ENCODE data around the gene ACVR1.

Gene ACVR1

GRCh38 chr2:157876066-157876785, at the start of gene ACVR1:
Gene ACVR1, minus strand, starts transcription at chr2:157876330. Its CDS starts 76,837 bp downstream, at chr2:157799493.
- Mint-ChIP-seq H3K27ac (peak within 1 kb of the TSS; percentile 88), H3K27me3 (no peaks in the 10 kb centered on the region), H3K36me3 (ENCODE audit: low read depth) (peaks cover 15% of the 10 kb centered on the region), H3K4me3 (peak within 1 kb of the TSS; percentile 89), H3K9me3 (no peaks in the 10 kb centered on the region), H3K4me1 (ENCODE audit: low read depth) (peaks cover 59% of the 10 kb centered on the region)
- peak; percentile 88 for DNase-seq

- no peak overlapping the region for H3K27ac Mint-ChIP-seq
- no peak for DNase-seq
- H3K4me1 Mint-ChIP-seq (ENCODE audit: low read depth) = peaks cover 10% of the 10 kb centered on the region
- no peaks in the 10 kb centered on the region for H3K27me3 Mint-ChIP-seq
- H3K4me3 Mint-ChIP-seq = no peak overlapping the region
- H3K9me3 Mint-ChIP-seq = no peaks in the 10 kb centered on the region
- no peaks in the 10 kb centered on the region for H3K36me3 Mint-ChIP-seq (ENCODE audit: low read depth)
These were observed 48.9 kb upstream of the ACVR1 start for GRCh38 chr2:157925071-157925470.

- H3K4me1 Mint-ChIP-seq (ENCODE audit: low read depth) = peaks cover 10% of the 10 kb centered on the region
- H3K36me3 Mint-ChIP-seq (ENCODE audit: low read depth) = no peaks in the 10 kb centered on the region
- H3K9me3 Mint-ChIP-seq = no peaks in the 10 kb centered on the region
- H3K27ac Mint-ChIP-seq = no peak overlapping the region
- no peak for DNase-seq
- no peak overlapping the region for H3K4me3 Mint-ChIP-seq
- H3K27me3 Mint-ChIP-seq = no peaks in the 10 kb centered on the region
These were observed 47.6 kb upstream of the ACVR1 start for GRCh38 chr2:157923598-157924217.

GRCh38 chr2:157922815-157923214, 46.7 kb upstream of the ACVR1 start:
- Mint-ChIP-seq H3K4me1 (ENCODE audit: low read depth) (peaks cover 10% of the 10 kb centered on the region), H3K9me3 (no peaks in the 10 kb centered on the region), H3K36me3 (ENCODE audit: low read depth) (no peaks in the 10 kb centered on the region), H3K4me3 (no peak overlapping the region), H3K27ac (peak overlapping the region; percentile 46), H3K27me3 (no peaks in the 10 kb centered on the region)
- no peak for DNase-seq

GRCh38 chr2:157922336-157922735, 46.2 kb upstream of the ACVR1 start:
- Mint-ChIP-seq H3K9me3 (no peaks in the 10 kb centered on the region), H3K27ac (no peak overlapping the region), H3K27me3 (no peaks in the 10 kb centered on the region), H3K4me1 (ENCODE audit: low read depth) (peaks cover 10% of the 10 kb centered on the region), H3K4me3 (no peak overlapping the region), H3K36me3 (ENCODE audit: low read depth) (no peaks in the 10 kb centered on the region)
- no peak for DNase-seq

- no peak for DNase-seq
- Mint-ChIP-seq H3K9me3 (no peaks in the 10 kb centered on the region), H3K27ac (no peak overlapping the region), H3K36me3 (ENCODE audit: low read depth) (no peaks in the 10 kb centered on the region), H3K4me1 (ENCODE audit: low read depth) (peaks cover 9% of the 10 kb centered on the region), H3K27me3 (no peaks in the 10 kb centered on the region), H3K4me3 (no peak overlapping the region)
These were observed 44.6 kb upstream of the ACVR1 start for GRCh38 chr2:157920736-157921135.

GRCh38 chr2:157919181-157919580, 43.1 kb upstream of the ACVR1 start:
- H3K36me3 Mint-ChIP-seq (ENCODE audit: low read depth) = no peaks in the 10 kb centered on the region
- no peak overlapping the region for H3K27ac Mint-ChIP-seq
- H3K9me3 Mint-ChIP-seq = no peaks in the 10 kb centered on the region
- DNase-seq = no peak
- H3K4me3 Mint-ChIP-seq = no peak overlapping the region
- no peaks in the 10 kb centered on the region for H3K27me3 Mint-ChIP-seq
- peaks cover 9% of the 10 kb centered on the region for H3K4me1 Mint-ChIP-seq (ENCODE audit: low read depth)

GRCh38 chr2:157918319-157918718, 42.2 kb upstream of the ACVR1 start:
- Mint-ChIP-seq H3K9me3 (no peaks in the 10 kb centered on the region), H3K4me3 (no peak overlapping the region), H3K4me1 (ENCODE audit: low read depth) (peaks cover 9% of the 10 kb centered on the region), H3K27me3 (no peaks in the 10 kb centered on the region), H3K27ac (no peak overlapping the region), H3K36me3 (ENCODE audit: low read depth) (no peaks in the 10 kb centered on the region)
- no peak for DNase-seq

- Mint-ChIP-seq H3K27ac (no peak overlapping the region), H3K36me3 (ENCODE audit: low read depth) (no peaks in the 10 kb centered on the region), H3K27me3 (no peaks in the 10 kb centered on the region), H3K4me1 (ENCODE audit: low read depth) (peaks cover 1% of the 10 kb centered on the region), H3K9me3 (no peaks in the 10 kb centered on the region), H3K4me3 (no peak overlapping the region)
- DNase-seq = no peak
These were observed 35.6 kb upstream of the ACVR1 start for GRCh38 chr2:157911750-157912149.

- no peak overlapping the region for H3K4me3 Mint-ChIP-seq
These were observed 35.1 kb upstream of the ACVR1 start for GRCh38 chr2:157911246-157911645.

GRCh38 chr2:157905092-157905491, 29.0 kb upstream of the ACVR1 start:
- H3K4me1 Mint-ChIP-seq (ENCODE audit: low read depth) = peaks cover 34% of the 10 kb centered on the region
- no peak for DNase-seq
- H3K36me3 Mint-ChIP-seq (ENCODE audit: low read depth) = no peaks in the 10 kb centered on the region
- H3K4me3 Mint-ChIP-seq = no peak overlapping the region
- H3K27me3 Mint-ChIP-seq = no peaks in the 10 kb centered on the region
- no peak overlapping the region for H3K27ac Mint-ChIP-seq
- no peaks in the 10 kb centered on the region for H3K9me3 Mint-ChIP-seq

More at GRCh38 chr2:157911246-157911645, 35.1 kb upstream of the ACVR1 start:
- peaks cover 2% of the 10 kb centered on the region for H3K4me1 Mint-ChIP-seq (ENCODE audit: low read depth)
- H3K27me3 Mint-ChIP-seq = no peaks in the 10 kb centered on the region
- no peak overlapping the region for H3K27ac Mint-ChIP-seq
- no peaks in the 10 kb centered on the region for H3K36me3 Mint-ChIP-seq (ENCODE audit: low read depth)
- DNase-seq = no peak
- H3K9me3 Mint-ChIP-seq = no peaks in the 10 kb centered on the region

GRCh38 chr2:157903626-157904025, 27.5 kb upstream of the ACVR1 start:
- no peaks in the 10 kb centered on the region for H3K36me3 Mint-ChIP-seq (ENCODE audit: low read depth)
- no peak for DNase-seq
- H3K27me3 Mint-ChIP-seq = no peaks in the 10 kb centered on the region
- H3K4me1 Mint-ChIP-seq (ENCODE audit: low read depth) = peaks cover 49% of the 10 kb centered on the region
- H3K9me3 Mint-ChIP-seq = no peaks in the 10 kb centered on the region
- peak overlapping the region; percentile 39 for H3K27ac Mint-ChIP-seq
- H3K4me3 Mint-ChIP-seq = no peak overlapping the region

GRCh38 chr2:157903151-157903550, 27.0 kb upstream of the ACVR1 start:
- Mint-ChIP-seq H3K4me3 (no peak overlapping the region), H3K27ac (no peak overlapping the region), H3K4me1 (ENCODE audit: low read depth) (peaks cover 54% of the 10 kb centered on the region), H3K27me3 (no peaks in the 10 kb centered on the region), H3K9me3 (no peaks in the 10 kb centered on the region), H3K36me3 (ENCODE audit: low read depth) (no peaks in the 10 kb centered on the region)
- DNase-seq = no peak

GRCh38 chr2:157902692-157903091, 26.6 kb upstream of the ACVR1 start:
- H3K4me3 Mint-ChIP-seq = no peak overlapping the region
- no peaks in the 10 kb centered on the region for H3K36me3 Mint-ChIP-seq (ENCODE audit: low read depth)
- no peak for DNase-seq
- peaks cover 58% of the 10 kb centered on the region for H3K4me1 Mint-ChIP-seq (ENCODE audit: low read depth)
- H3K27ac Mint-ChIP-seq = no peak overlapping the region
- no peaks in the 10 kb centered on the region for H3K27me3 Mint-ChIP-seq
- H3K9me3 Mint-ChIP-seq = peaks cover 2% of the 10 kb centered on the region

GRCh38 chr2:157901325-157901724, 25.2 kb upstream of the ACVR1 start:
- Mint-ChIP-seq H3K4me3 (no peak overlapping the region), H3K27ac (peak overlapping the region; percentile 65), H3K4me1 (ENCODE audit: low read depth) (peaks cover 72% of the 10 kb centered on the region), H3K27me3 (no peaks in the 10 kb centered on the region), H3K36me3 (ENCODE audit: low read depth) (peaks cover 1% of the 10 kb centered on the region), H3K9me3 (peaks cover 4% of the 10 kb centered on the region)
- DNase-seq = no peak
